ENCODE data around the gene PNP. TPM values are rescaled to one million over a fixed set of nuclear protein-coding genes. Genes with fewer than 3 reads are reported as not detected.

The PNP gene
- total and polyA plus RNA-seq, 2 donors (not counting 3 experiments of a cell fraction or from before 2014, with no cell fraction given), result 245 to 271 TPM

DNA sequence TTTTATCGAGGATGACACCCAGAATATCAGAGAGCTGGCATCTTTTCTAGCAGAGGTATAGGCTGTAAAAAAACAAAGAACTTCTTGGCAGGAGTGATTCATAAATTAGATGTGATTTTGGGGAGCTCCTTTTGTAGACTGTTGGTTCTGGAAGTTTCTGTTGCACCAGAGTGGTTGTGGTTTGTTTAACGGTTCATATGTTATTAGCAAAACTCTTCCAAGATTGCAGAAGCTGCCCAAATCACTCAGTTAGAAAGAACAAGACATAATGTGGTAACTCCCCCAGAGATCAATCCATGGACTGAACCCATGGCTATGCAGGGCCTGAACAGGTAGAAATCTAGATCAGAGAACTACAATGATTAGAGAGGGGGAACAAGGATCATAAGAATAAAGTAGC lies 29.4 kb downstream of the PNP start:
- H3K27ac ChIP-seq (ENCODE audit: insufficient read depth, low read depth, low read length), result peak overlapping the region; percentile 81
- H3K36me3 ChIP-seq (ENCODE audit: control insufficient read depth in 2 of 2, extremely low read depth in 1 of 2, insufficient read depth in 2 of 2, low read length in 2 of 2), result no peaks in the 10 kb centered on the region
- H3K27me3 ChIP-seq (ENCODE audit: control insufficient read depth in 2 of 2, insufficient read depth in 2 of 2, low read length in 2 of 2), result no peaks in the 10 kb centered on the region
- H3K9ac ChIP-seq (replicated peaks; ENCODE audit: extremely low read depth, insufficient read depth, low read length), result no peak overlapping the region
- peak overlapping the region; percentile 23 for H2AFZ ChIP-seq (ENCODE audit: low read depth, low read length)
- TF ChIP-seq, protein P1, sequence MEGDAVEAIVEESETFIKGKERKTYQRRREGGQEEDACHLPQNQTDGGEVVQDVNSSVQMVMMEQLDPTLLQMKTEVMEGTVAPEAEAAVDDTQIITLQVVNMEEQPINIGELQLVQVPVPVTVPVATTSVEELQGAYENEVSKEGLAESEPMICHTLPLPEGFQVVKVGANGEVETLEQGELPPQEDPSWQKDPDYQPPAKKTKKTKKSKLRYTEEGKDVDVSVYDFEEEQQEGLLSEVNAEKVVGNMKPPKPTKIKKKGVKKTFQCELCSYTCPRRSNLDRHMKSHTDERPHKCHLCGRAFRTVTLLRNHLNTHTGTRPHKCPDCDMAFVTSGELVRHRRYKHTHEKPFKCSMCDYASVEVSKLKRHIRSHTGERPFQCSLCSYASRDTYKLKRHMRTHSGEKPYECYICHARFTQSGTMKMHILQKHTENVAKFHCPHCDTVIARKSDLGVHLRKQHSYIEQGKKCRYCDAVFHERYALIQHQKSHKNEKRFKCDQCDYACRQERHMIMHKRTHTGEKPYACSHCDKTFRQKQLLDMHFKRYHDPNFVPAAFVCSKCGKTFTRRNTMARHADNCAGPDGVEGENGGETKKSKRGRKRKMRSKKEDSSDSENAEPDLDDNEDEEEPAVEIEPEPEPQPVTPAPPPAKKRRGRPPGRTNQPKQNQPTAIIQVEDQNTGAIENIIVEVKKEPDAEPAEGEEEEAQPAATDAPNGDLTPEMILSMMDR (IDR thresholded peaks at IDR 0.05; ENCODE audit: extremely low read depth in 1 of 2, insufficient read depth in 1 of 2, low read depth in 1 of 2, low read length in 2 of 2), result no peak
- TF ChIP-seq, protein P2, sequence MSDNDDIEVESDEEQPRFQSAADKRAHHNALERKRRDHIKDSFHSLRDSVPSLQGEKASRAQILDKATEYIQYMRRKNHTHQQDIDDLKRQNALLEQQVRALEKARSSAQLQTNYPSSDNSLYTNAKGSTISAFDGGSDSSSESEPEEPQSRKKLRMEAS (IDR thresholded peaks at IDR 0.05; ENCODE audit: insufficient read depth, insufficient read length), result no peak
- TF ChIP-seq POLR2A (IDR thresholded peaks at IDR 0.05; ENCODE audit: low read depth, low read length) (no peak), GATA2 (IDR thresholded peaks at IDR 0.05; ENCODE audit: insufficient read depth, insufficient read length, low read depth, low read length) (no peak), POLR2AphosphoS5 (IDR thresholded peaks at IDR 0.05; ENCODE audit: insufficient read depth, low read depth, low read length) (no peak), MYC (IDR thresholded peaks at IDR 0.05; ENCODE audit: low read depth, low read length) (no peak), EZH2 (IDR thresholded peaks at IDR 0.05; ENCODE audit: borderline replicate concordance, low read depth, low read length, severe bottlenecking) (no peak)
- intact Hi-C loops (cut with micrococcal nuclease), result loop anchor here (1.0 to 2.0 kb wide), 3 partner anchors 14 to 32 kb away; no protein-coding TSS in a partner anchor
- no peaks in the 10 kb centered on the region for H3K79me2 ChIP-seq (ENCODE audit: control insufficient read depth, insufficient read depth, low read length)
- DNase-seq (ENCODE audit: low read depth, low spot score) (no peak), FAIRE-seq (no peak)
- peaks cover 36% of the 10 kb centered on the region for H3K4me1 ChIP-seq (ENCODE audit: control insufficient read depth, extremely low read depth, insufficient read depth, low read length)
- POLR2A ChIA-PET, result no interaction called here
- no peaks in the 10 kb centered on the region for H3K9me3 ChIP-seq (replicated peaks; ENCODE audit: control insufficient read depth, insufficient read depth, low read length)
- TSS peak; percentile 93 for BruUV-seq (replicated peaks)
- no peak overlapping the region for H3K4me3 ChIP-seq (replicated peaks in 1 of 3; ENCODE audit: insufficient read depth in 1 of 3, low read depth in 1 of 3, low read length in 3 of 3)
- peak overlapping the region; percentile 39 for H3K4me2 ChIP-seq (ENCODE audit: insufficient read depth, low read length)
- no peaks in the 10 kb centered on the region for H3K9me1 ChIP-seq (replicated peaks; ENCODE audit: control insufficient read depth, extremely low read depth, insufficient read depth, low read length)
- CTCF ChIA-PET, result interaction anchor here (0.8 to 1.6 kb wide), 3 partner anchors 11 to 29 kb away, joined by 3 to 4 read pairs (median 4); partner anchors contain the start of gene PNP
- H4K20me1 ChIP-seq (replicated peaks; ENCODE audit: control insufficient read depth, extremely low read depth, insufficient read depth, low read length), result no peaks in the 10 kb centered on the region
- dilution Hi-C loops (cut with MboI; ENCODE audit: extremely low pct_ligation_motif_present, low sequenced_read_pairs), result no loop called here
